SK-N-SH (cell line): ENCODE measurements around the gene POU2AF1.

Experiments used
- EP300 ChIP-seq, 2 experiments: IDR thresholded peaks; 2 replicates each; pipeline versions ENCODE4 v1.4.0 to v1.6.1; 2012; ENCODE audit warnings: borderline replicate concordance in 1 of 2, low read depth in 1 of 2, low read length in 1 of 2
- EZH2phosphoT487 ChIP-seq: fragments of 200-600 bp; sonication (generic); IDR thresholded peaks from 2 replicates; pipeline ENCODE4 v1.6.1; 2017; ENCODE audit warnings: low read depth, mixed run types, mild to moderate bottlenecking, antibody characterized with exemption, moderate library complexity, borderline replicate concordance
- FOXJ3 ChIP-seq: sonication (generic); formaldehyde crosslinking; IDR thresholded peaks from 2 replicates; pipeline ENCODE4 v1.5.1; 2020; ENCODE audit warnings: mild to moderate bottlenecking, missing genetic modification reagents
- JUND ChIP-seq: IDR thresholded peaks from 2 replicates; pipeline ENCODE4 v1.4.0; 2012
- MAX ChIP-seq: IDR thresholded peaks from 2 replicates; pipeline ENCODE4 v1.4.0; 2012; ENCODE audit warnings: low read depth
- NRF1 ChIP-seq: IDR thresholded peaks from 2 replicates; pipeline ENCODE4 v1.6.1; 2012; ENCODE audit warnings: low read depth, mild to moderate bottlenecking, low read length
- POLR2AphosphoS5 ChIP-seq: IDR thresholded peaks from 2 replicates; pipeline ENCODE4 v1.6.1; 2012; ENCODE audit warnings: low read depth, low read length
- RAD21 ChIP-seq: IDR thresholded peaks from 2 replicates; pipeline ENCODE4 v1.6.1; 2012; ENCODE audit warnings: mild to moderate bottlenecking, low read length
- REST ChIP-seq: IDR thresholded peaks from 2 replicates; pipeline ENCODE4 v1.6.1; 2012; ENCODE audit warnings: mild to moderate bottlenecking, low read depth, low read length, moderate library complexity
- RFX5 ChIP-seq: IDR thresholded peaks from 2 replicates; pipeline ENCODE4 v1.6.1; 2012; ENCODE audit warnings: mild to moderate bottlenecking, improper control_type of control experiment, low read length
- SIN3A ChIP-seq: IDR thresholded peaks from 2 replicates; pipeline ENCODE4 v1.6.1; 2012; ENCODE audit warnings: low read depth, mild to moderate bottlenecking, low read length, moderate library complexity, borderline replicate concordance
- YY1 ChIP-seq: IDR thresholded peaks from 2 replicates; pipeline ENCODE4 v1.4.0; 2012; ENCODE audit warnings: low read depth, mild to moderate bottlenecking
- TF ChIP-seq, protein P1 (sequence below): fragments of 200-600 bp; sonication (generic); IDR thresholded peaks from 2 replicates; pipeline ENCODE4 v1.6.1; 2017; ENCODE audit warnings: antibody characterized with exemption, mild to moderate bottlenecking, moderate library complexity

DNA sequence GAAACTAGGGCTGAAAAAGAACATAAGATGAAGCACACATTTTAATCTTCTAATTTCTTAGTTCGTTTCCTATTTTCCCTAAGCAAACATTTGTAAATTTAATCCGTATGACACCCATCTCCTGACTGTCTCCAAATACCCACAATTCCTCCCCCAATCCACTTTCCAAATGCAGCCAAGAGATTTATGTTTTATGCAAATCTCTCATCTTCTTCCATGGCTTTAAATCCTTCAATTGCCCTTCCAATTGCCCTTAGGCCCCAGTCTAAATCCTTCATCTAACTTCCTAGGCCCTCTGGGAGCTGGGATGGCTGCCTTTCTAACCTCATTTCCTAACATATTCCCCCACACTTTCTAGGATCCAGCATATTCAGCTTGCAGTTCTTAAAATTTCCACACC is 18.0 kb upstream of the POU2AF1 start:
- TF ChIP-seq EZH2phosphoT487 (no peak), EP300 (IDR thresholded peaks at IDR 0.05; ENCODE audit: borderline replicate concordance in 1 of 2, low read depth in 1 of 2, low read length in 1 of 2) (no peak), RFX5 (no peak), RAD21 (no peak), POLR2AphosphoS5 (no peak), JUND (no peak), SIN3A (no peak), MAX (no peak), REST (no peak), FOXJ3 (CRISPR knock-in tag) (no peak), YY1 (no peak), NRF1 (no peak)
- TF ChIP-seq, protein P1, sequence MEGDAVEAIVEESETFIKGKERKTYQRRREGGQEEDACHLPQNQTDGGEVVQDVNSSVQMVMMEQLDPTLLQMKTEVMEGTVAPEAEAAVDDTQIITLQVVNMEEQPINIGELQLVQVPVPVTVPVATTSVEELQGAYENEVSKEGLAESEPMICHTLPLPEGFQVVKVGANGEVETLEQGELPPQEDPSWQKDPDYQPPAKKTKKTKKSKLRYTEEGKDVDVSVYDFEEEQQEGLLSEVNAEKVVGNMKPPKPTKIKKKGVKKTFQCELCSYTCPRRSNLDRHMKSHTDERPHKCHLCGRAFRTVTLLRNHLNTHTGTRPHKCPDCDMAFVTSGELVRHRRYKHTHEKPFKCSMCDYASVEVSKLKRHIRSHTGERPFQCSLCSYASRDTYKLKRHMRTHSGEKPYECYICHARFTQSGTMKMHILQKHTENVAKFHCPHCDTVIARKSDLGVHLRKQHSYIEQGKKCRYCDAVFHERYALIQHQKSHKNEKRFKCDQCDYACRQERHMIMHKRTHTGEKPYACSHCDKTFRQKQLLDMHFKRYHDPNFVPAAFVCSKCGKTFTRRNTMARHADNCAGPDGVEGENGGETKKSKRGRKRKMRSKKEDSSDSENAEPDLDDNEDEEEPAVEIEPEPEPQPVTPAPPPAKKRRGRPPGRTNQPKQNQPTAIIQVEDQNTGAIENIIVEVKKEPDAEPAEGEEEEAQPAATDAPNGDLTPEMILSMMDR, result no peak
